ENCODE measurements around the gene MYL6. TPM values are rescaled to one million over a fixed set of nuclear protein-coding genes. Genes with fewer than 3 reads are reported as not detected.
A peak's percentile ranks its signal among the peaks of the same experiment; 100 is the strongest.

Gene MYL6
- total and polyA plus RNA-seq, 2 experiments from 2014 or later, result 2,618 to 6,680 TPM

- Histone ChIP-seq H3K4me3 (peak overlapping the region; percentile 26), H3K36me3 (peaks cover 10% of the 10 kb centered on the region), H3K27ac (peak overlapping the region; percentile 46), H3K4me1 (ENCODE audit: low read depth) (peaks cover 28% of the 10 kb centered on the region), H3K9me3 (ENCODE audit: low read depth) (no peaks in the 10 kb centered on the region), H3K27me3 (no peaks in the 10 kb centered on the region)
- TF ChIP-seq, protein P1, sequence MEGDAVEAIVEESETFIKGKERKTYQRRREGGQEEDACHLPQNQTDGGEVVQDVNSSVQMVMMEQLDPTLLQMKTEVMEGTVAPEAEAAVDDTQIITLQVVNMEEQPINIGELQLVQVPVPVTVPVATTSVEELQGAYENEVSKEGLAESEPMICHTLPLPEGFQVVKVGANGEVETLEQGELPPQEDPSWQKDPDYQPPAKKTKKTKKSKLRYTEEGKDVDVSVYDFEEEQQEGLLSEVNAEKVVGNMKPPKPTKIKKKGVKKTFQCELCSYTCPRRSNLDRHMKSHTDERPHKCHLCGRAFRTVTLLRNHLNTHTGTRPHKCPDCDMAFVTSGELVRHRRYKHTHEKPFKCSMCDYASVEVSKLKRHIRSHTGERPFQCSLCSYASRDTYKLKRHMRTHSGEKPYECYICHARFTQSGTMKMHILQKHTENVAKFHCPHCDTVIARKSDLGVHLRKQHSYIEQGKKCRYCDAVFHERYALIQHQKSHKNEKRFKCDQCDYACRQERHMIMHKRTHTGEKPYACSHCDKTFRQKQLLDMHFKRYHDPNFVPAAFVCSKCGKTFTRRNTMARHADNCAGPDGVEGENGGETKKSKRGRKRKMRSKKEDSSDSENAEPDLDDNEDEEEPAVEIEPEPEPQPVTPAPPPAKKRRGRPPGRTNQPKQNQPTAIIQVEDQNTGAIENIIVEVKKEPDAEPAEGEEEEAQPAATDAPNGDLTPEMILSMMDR (IDR thresholded peaks at IDR 0.05; ENCODE audit: low read depth, low read length), result no peak
- DNase-seq (ENCODE audit: low read depth in 1 of 2, low spot score in 1 of 2), result no peak
Observed at GRCh38 chr12:56127485-56127887, 30.7 kb upstream of the MYL6 start.

GRCh38 chr12:56127888-56128669, 30.1 kb upstream of the MYL6 start, which contains the start of gene ESYT1:
Gene ESYT1 (plus strand): TSS chr12:56128267. CDS start chr12:56128320, 53 bp downstream.
- Histone ChIP-seq H3K36me3 (peaks cover 12% of the 10 kb centered on the region), H3K27ac (peak within 1 kb of the TSS; percentile 58), H3K4me3 (peak within 1 kb of the TSS; percentile 66), H3K9me3 (ENCODE audit: low read depth) (no peaks in the 10 kb centered on the region), H3K4me1 (ENCODE audit: low read depth) (peaks cover 22% of the 10 kb centered on the region), H3K27me3 (no peaks in the 10 kb centered on the region)
- TF ChIP-seq, protein P1 (IDR thresholded peaks at IDR 0.05; ENCODE audit: low read depth, low read length), result no peak
- DNase-seq (ENCODE audit: low read depth in 1 of 2, low spot score in 1 of 2), result peak; percentile 100

- Histone ChIP-seq H3K4me3 (peak overlapping the region; percentile 66), H3K36me3 (peaks cover 15% of the 10 kb centered on the region), H3K27ac (peak overlapping the region; percentile 58), H3K4me1 (ENCODE audit: low read depth) (peaks cover 22% of the 10 kb centered on the region), H3K9me3 (ENCODE audit: low read depth) (no peaks in the 10 kb centered on the region), H3K27me3 (no peaks in the 10 kb centered on the region)
- peak in 1 of 2 donors; percentile 15 for DNase-seq (ENCODE audit: low read depth in 1 of 2, low spot score in 1 of 2)
- TF ChIP-seq, protein P1 (IDR thresholded peaks at IDR 0.05; ENCODE audit: low read depth, low read length), result no peak
Observed at GRCh38 chr12:56128670-56129205, 29.4 kb upstream of the MYL6 start.

GRCh38 chr12:56129206-56129941, 28.8 kb upstream of the MYL6 start:
- TF ChIP-seq, protein P1 (IDR thresholded peaks at IDR 0.05; ENCODE audit: low read depth, low read length), result no peak
- no peaks in the 10 kb centered on the region for H3K9me3 ChIP-seq (ENCODE audit: low read depth)
- DNase-seq (ENCODE audit: low read depth in 1 of 2, low spot score in 1 of 2), result peak; percentile 62 to 68
- H3K27me3 ChIP-seq, result no peaks in the 10 kb centered on the region
- H3K4me3 ChIP-seq, result peak overlapping the region; percentile 66
- peaks cover 22% of the 10 kb centered on the region for H3K4me1 ChIP-seq (ENCODE audit: low read depth)
- peaks cover 20% of the 10 kb centered on the region for H3K36me3 ChIP-seq
- H3K27ac ChIP-seq, result peak overlapping the region; percentile 58

DNA sequence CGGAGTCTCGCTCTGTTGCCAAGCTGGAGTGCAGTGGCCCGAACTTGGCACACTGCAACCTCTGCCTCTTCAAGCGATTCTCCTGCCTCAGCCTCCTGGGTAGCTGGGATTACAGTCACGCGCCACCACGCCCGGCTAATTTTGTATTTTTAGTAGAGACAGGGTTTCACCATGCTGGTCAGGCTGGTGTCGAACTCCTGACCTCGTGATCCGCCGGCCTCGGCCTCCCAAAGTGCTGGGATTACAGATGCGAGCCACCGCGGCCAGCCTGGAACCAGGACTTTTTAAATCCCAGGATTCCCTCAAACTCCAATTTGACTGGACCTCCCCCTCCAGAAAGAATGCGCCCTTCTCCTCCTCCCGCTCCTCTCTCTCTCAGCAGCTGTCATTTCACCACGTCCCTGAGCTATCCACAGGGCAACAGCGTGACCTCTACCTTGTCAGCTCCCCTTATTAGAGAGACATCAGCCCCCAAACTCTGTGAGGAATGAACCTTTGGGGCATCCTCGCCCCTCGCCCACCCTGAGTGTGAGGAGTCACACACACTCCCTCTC, 28.1 kb upstream of the MYL6 start:
- H3K36me3 ChIP-seq, result peaks cover 20% of the 10 kb centered on the region
- peaks cover 22% of the 10 kb centered on the region for H3K4me1 ChIP-seq (ENCODE audit: low read depth)
- no peaks in the 10 kb centered on the region for H3K9me3 ChIP-seq (ENCODE audit: low read depth)
- H3K27me3 ChIP-seq, result no peaks in the 10 kb centered on the region
- no peak overlapping the region for H3K4me3 ChIP-seq
- no peak for DNase-seq (ENCODE audit: low read depth in 1 of 2, low spot score in 1 of 2)
- TF ChIP-seq, protein P1 (IDR thresholded peaks at IDR 0.05; ENCODE audit: low read depth, low read length), result no peak
- no peak overlapping the region for H3K27ac ChIP-seq
